ENCODE data around the gene EIF1AD. TPM values are rescaled to one million over a fixed set of nuclear protein-coding genes. Genes with fewer than 3 reads are reported as not detected.
A peak's percentile ranks its signal among the peaks of the same experiment; 100 is the strongest.

The EIF1AD gene
- total and polyA plus RNA-seq, 4 experiments from 2014 or later = 15.5 to 65.4 (median 40.2) TPM

DNA sequence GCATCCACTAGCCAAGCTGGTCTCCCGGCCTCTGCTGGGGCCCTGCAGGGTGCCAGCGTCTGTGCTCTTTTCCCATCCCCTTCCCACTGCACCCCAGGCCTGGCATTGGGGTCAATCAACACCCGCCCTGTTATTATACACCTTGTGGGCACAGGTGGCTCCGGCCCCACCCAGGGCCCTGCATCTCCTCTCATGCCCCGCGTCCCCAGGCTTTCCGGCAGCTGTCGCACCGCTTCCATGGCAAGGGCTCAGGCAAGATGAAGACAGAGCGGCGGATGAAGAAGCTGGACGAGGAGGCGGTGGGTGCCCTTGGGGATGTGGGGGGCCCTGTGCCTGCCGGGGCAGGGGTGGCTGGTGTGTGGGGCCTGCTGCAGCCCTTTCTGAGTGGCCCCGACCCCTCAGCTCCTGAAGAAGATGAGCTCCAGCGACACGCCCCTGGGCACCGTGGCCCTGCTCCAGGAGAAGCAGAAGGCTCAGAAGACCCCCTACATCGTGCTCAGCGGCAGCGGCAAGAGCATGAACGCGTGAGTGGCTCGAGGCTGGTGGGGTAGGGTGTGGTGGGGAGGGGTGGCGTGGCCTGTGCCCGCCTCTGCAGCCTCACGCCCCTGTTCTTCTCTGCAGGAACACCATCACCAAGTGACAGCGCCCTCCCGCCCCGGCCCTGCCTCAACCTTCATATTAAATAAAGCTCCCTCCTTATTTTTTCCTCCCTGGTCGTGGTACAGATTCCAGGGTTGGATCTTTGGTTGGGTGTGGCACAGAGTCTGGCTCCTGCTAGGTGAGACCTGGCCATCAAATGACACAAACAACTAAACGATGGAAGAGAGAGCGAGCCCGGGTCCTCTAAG is 23.3 kb downstream of the EIF1AD start:
- peaks cover 24% of the 10 kb centered on the region for H3K36me3 ChIP-seq (ENCODE audit: insufficient read depth, low read length)
- ChIA-PET CTCF (ENCODE audit: partially characterized antibody) (interaction anchor here (1.2 to 2.0 kb wide), 2 partner anchors 11 to 267 kb away, joined by 3 to 11 read pairs; partner anchors contain the start of gene KAT5), POLR2A (ENCODE audit: partially characterized antibody) (no interaction called here)
- H3K27ac Mint-ChIP-seq = no peak overlapping the region
- intact Hi-C loops (cut with micrococcal nuclease) = no loop called here
- no peak overlapping the region for H3K4me3 Mint-ChIP-seq
- H3K4me1 ChIP-seq (ENCODE audit: insufficient read depth, low read length) = no peaks in the 10 kb centered on the region
- H3K27me3 Mint-ChIP-seq = no peaks in the 10 kb centered on the region
- peaks cover 0 to 4% (median under 1%) of the 10 kb centered on the region in 4 donors for H3K4me1 Mint-ChIP-seq
- H3K4me3 ChIP-seq (ENCODE audit: low read length in 2 of 2) = no peak overlapping the region
- H3K9me3 Mint-ChIP-seq = no peaks in the 10 kb centered on the region
- DNase-seq = no peak
- no peak overlapping the region for H3K27ac ChIP-seq (ENCODE audit: low read depth, low read length)
- H3K36me3 Mint-ChIP-seq = peaks cover 18 to 39% of the 10 kb centered on the region in 2 donors
- no peaks in the 10 kb centered on the region for H3K27me3 ChIP-seq (ENCODE audit: insufficient read depth, low read length)
- H3K9me3 ChIP-seq (ENCODE audit: control insufficient read depth in 1 of 2, low read length in 2 of 2) = no peaks in the 10 kb centered on the region

GRCh38 chr11:65977621-65978390 is 24.2 kb downstream of the EIF1AD start:
- no peak overlapping the region for H3K4me3 ChIP-seq (ENCODE audit: low read length in 2 of 2)
- peaks cover 0 to 4% (median under 1%) of the 10 kb centered on the region in 4 donors for H3K4me1 Mint-ChIP-seq
- H3K27me3 ChIP-seq (ENCODE audit: insufficient read depth, low read length) = no peaks in the 10 kb centered on the region
- no peak overlapping the region for H3K27ac Mint-ChIP-seq
- CTCF ChIA-PET (ENCODE audit: partially characterized antibody) = no interaction called here
- no peak for DNase-seq
- no peak overlapping the region for H3K27ac ChIP-seq (ENCODE audit: low read depth, low read length)
- POLR2A ChIA-PET (ENCODE audit: partially characterized antibody) = no interaction called here
- H3K4me3 Mint-ChIP-seq = no peak overlapping the region
- no peaks in the 10 kb centered on the region for H3K4me1 ChIP-seq (ENCODE audit: insufficient read depth, low read length)
- intact Hi-C loops (cut with micrococcal nuclease) = no loop called here
- no peaks in the 10 kb centered on the region for H3K9me3 ChIP-seq (ENCODE audit: control insufficient read depth in 1 of 2, low read length in 2 of 2)
- H3K36me3 ChIP-seq (ENCODE audit: insufficient read depth, low read length) = peaks cover 24% of the 10 kb centered on the region
- no peaks in the 10 kb centered on the region for H3K27me3 Mint-ChIP-seq
- H3K36me3 Mint-ChIP-seq = peaks cover 24 to 45% of the 10 kb centered on the region in 2 donors
- no peaks in the 10 kb centered on the region for H3K9me3 Mint-ChIP-seq

GRCh38 chr11:65976216-65977176 is 25.5 kb downstream of the EIF1AD start:
- ChIA-PET POLR2A (ENCODE audit: partially characterized antibody) (interaction anchor here (0.5 kb wide), 1 partner anchor 86 kb away, joined by 3 read pairs; the partner anchor contains the start of gene CCDC85B), CTCF (ENCODE audit: partially characterized antibody) (no interaction called here)
- Mint-ChIP-seq H3K27ac (peak overlapping the region in 3 of 7 donors; percentile 35 to 85 (median 73)), H3K27me3 (no peaks in the 10 kb centered on the region), H3K4me1 (peaks cover 0 to 4% (median 2%) of the 10 kb centered on the region in 4 donors), H3K36me3 (peaks cover 32 to 56% of the 10 kb centered on the region in 2 donors), H3K9me3 (no peaks in the 10 kb centered on the region), H3K4me3 (no peak overlapping the region)
- peaks cover 24% of the 10 kb centered on the region for H3K36me3 ChIP-seq (ENCODE audit: insufficient read depth, low read length)
- H3K27ac ChIP-seq (ENCODE audit: low read depth, low read length) = no peak overlapping the region
- no peaks in the 10 kb centered on the region for H3K9me3 ChIP-seq (ENCODE audit: control insufficient read depth in 1 of 2, low read length in 2 of 2)
- H3K27me3 ChIP-seq (ENCODE audit: insufficient read depth, low read length) = no peaks in the 10 kb centered on the region
- H3K4me3 ChIP-seq (ENCODE audit: low read length in 2 of 2) = no peak overlapping the region
- no peak for DNase-seq
- no peaks in the 10 kb centered on the region for H3K4me1 ChIP-seq (ENCODE audit: insufficient read depth, low read length)
- intact Hi-C loops (cut with micrococcal nuclease) = no loop called here

DNA sequence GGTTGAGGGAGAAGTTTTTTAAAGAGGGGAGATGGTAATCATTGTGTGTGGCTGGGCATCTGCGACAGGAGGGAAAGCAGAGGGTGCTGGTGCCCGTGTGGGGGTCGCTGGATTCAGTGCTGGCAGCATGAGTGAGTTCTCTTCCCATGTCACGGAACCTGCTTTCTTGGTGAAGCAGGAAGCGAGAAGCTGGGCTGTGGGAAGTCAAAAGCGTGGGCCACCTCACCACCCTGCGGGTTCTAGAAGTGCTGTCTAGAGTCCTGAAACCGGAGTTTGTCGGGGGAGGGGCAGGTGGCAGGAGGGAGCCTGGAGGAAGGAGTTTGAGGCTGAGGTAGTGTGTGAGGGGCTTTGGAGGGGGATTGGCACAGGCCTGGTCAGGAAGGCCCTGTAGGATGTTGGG is 26.2 kb downstream of the EIF1AD start:
- H3K9me3 ChIP-seq (ENCODE audit: control insufficient read depth in 1 of 2, low read length in 2 of 2) = no peaks in the 10 kb centered on the region
- Mint-ChIP-seq H3K27me3 (no peaks in the 10 kb centered on the region), H3K4me3 (no peak overlapping the region), H3K4me1 (peaks cover 0 to 4% (median 2%) of the 10 kb centered on the region in 4 donors), H3K9me3 (no peaks in the 10 kb centered on the region), H3K27ac (peak overlapping the region in 3 of 7 donors; percentile 51 to 85 (median 76)), H3K36me3 (peaks cover 32 to 56% of the 10 kb centered on the region in 2 donors)
- POLR2A ChIA-PET (ENCODE audit: partially characterized antibody) = no interaction called here
- no peak overlapping the region for H3K4me3 ChIP-seq (ENCODE audit: low read length in 2 of 2)
- no peaks in the 10 kb centered on the region for H3K4me1 ChIP-seq (ENCODE audit: insufficient read depth, low read length)
- no peak for DNase-seq
- CTCF ChIA-PET (ENCODE audit: partially characterized antibody) = interaction anchor here (2.0 kb wide), 1 partner anchor 91 kb away, joined by 7 read pairs; no protein-coding TSS in a partner anchor
- intact Hi-C loops (cut with micrococcal nuclease) = no loop called here
- peaks cover 24% of the 10 kb centered on the region for H3K36me3 ChIP-seq (ENCODE audit: insufficient read depth, low read length)
- H3K27ac ChIP-seq (ENCODE audit: low read depth, low read length) = no peak overlapping the region
- H3K27me3 ChIP-seq (ENCODE audit: insufficient read depth, low read length) = no peaks in the 10 kb centered on the region

DNA sequence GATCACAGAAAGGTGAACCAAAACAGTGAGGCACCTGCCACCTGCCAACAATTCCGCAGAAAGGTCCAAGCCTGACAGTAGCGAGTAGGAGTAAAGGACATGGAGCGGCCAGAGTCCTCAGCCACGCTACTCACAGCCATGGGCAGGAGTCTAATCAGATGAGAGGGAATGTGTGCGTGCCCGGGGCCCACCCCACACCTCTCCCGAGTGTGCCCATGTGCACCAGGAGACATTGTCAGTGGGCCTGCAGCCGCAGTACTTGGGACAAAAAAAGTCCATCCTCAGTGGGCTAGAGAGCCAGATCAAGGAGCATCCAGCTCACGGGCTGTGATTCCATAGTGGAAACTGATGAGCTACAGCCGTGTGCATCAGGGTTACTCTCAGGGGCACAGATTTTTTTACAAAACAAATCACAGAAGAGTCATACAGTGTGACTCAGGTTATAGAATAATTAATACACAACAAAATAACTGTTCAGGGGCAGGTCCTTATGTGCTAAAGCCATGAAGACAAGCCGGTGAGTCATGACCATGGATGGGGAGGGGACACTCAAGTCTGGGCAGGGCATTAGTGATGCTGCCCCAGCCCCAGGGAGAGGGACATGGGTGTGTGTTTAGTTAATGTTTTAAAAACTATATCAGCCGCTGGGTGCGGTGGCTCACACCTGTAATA is 28.4 kb downstream of the EIF1AD start:
- H3K27me3 ChIP-seq (ENCODE audit: insufficient read depth, low read length) = no peaks in the 10 kb centered on the region
- Mint-ChIP-seq H3K4me1 (peaks cover 0 to 12% (median 6%) of the 10 kb centered on the region in 4 donors), H3K27ac (no peak overlapping the region), H3K36me3 (peaks cover 38 to 58% of the 10 kb centered on the region in 2 donors), H3K9me3 (no peaks in the 10 kb centered on the region), H3K4me3 (no peak overlapping the region), H3K27me3 (no peaks in the 10 kb centered on the region)
- no peaks in the 10 kb centered on the region for H3K9me3 ChIP-seq (ENCODE audit: control insufficient read depth in 1 of 2, low read length in 2 of 2)
- peaks cover 32% of the 10 kb centered on the region for H3K36me3 ChIP-seq (ENCODE audit: insufficient read depth, low read length)
- intact Hi-C loops (cut with micrococcal nuclease) = no loop called here
- CTCF ChIA-PET (ENCODE audit: partially characterized antibody) = interaction anchor here (1.3 to 2.0 kb wide), 2 partner anchors 89 to 90 kb away, joined by 5 to 7 read pairs; no protein-coding TSS in a partner anchor
- H3K27ac ChIP-seq (ENCODE audit: low read depth, low read length) = no peak overlapping the region
- no peaks in the 10 kb centered on the region for H3K4me1 ChIP-seq (ENCODE audit: insufficient read depth, low read length)
- POLR2A ChIA-PET (ENCODE audit: partially characterized antibody) = interaction anchor here (0.6 kb wide), 1 partner anchor 19 kb away, joined by 3 read pairs; no protein-coding TSS in a partner anchor
- no peak for DNase-seq
- H3K4me3 ChIP-seq (ENCODE audit: low read length in 2 of 2) = no peak overlapping the region

DNA sequence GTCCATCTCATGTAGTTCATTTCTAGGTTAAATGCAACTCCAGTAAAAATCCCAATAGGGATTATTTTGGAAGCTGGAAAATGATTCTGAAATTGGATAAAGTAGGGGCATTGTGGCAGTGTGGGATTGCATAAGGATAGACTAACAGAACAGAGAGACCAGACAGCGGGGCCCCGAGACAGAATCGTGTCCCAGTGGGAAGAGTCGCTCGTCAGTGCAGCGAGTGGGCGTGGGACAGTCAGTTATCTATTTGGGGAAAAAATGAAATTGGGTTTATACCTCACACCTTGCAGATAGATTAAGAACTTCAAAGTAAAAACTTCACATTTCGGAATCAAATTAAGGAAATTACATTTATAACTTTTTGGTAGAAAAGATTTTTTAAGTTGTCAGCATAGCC is 29.8 kb downstream of the EIF1AD start:
- H3K4me3 ChIP-seq (ENCODE audit: low read length in 2 of 2) = no peak overlapping the region
- no peaks in the 10 kb centered on the region for H3K27me3 Mint-ChIP-seq
- no peaks in the 10 kb centered on the region for H3K4me1 ChIP-seq (ENCODE audit: insufficient read depth, low read length)
- H3K27me3 ChIP-seq (ENCODE audit: insufficient read depth, low read length) = no peaks in the 10 kb centered on the region
- peak overlapping the region in 1 of 8 donors; percentile 53 for H3K4me3 Mint-ChIP-seq
- intact Hi-C loops (cut with micrococcal nuclease) = no loop called here
- ChIA-PET POLR2A (ENCODE audit: partially characterized antibody) (interaction anchor here (1.0 to 1.3 kb wide), 2 partner anchors 44 to 98 kb away, joined by 3 to 5 read pairs; no protein-coding TSS in a partner anchor), CTCF (ENCODE audit: partially characterized antibody) (interaction anchor here (0.8 to 1.6 kb wide), 5 partner anchors 71 to 261 kb away, joined by 3 to 5 read pairs (median 4); partner anchors contain the start of genes CCDC85B and FIBP)
- H3K36me3 Mint-ChIP-seq = peaks cover 46 to 61% of the 10 kb centered on the region in 2 donors
- H3K36me3 ChIP-seq (ENCODE audit: insufficient read depth, low read length) = peaks cover 37% of the 10 kb centered on the region
- H3K27ac Mint-ChIP-seq = peak overlapping the region in 3 of 7 donors; percentile 0 to 35 (median 30)
- H3K9me3 ChIP-seq (ENCODE audit: control insufficient read depth in 1 of 2, low read length in 2 of 2) = no peaks in the 10 kb centered on the region
- H3K4me1 Mint-ChIP-seq = peaks cover 2 to 19% (median 9%) of the 10 kb centered on the region in 4 donors
- no peaks in the 10 kb centered on the region for H3K9me3 Mint-ChIP-seq
- no peak for DNase-seq
- no peak overlapping the region for H3K27ac ChIP-seq (ENCODE audit: low read depth, low read length)
